Smooth muscle cell of the brain vasculature (primary cell): ENCODE results near the gene SLC41A3.

Experiments used
- DNase-seq: peaks from one replicate; pipeline ENCODE4 v3.0.0-alpha.2; 2012; ENCODE audit warnings: low read depth, low spot score

The SLC41A3 gene

GRCh38 chr3:126026761-126027160 is 57.2 kb downstream of the SLC41A3 start:
- no peak for DNase-seq

- DNase-seq = no peak
Measured at GRCh38 chr3:126026277-126026751, 57.6 kb downstream of the SLC41A3 start.

- DNase-seq = no peak
Measured at GRCh38 chr3:126025862-126026261, 58.1 kb downstream of the SLC41A3 start.

- DNase-seq = no peak
Measured at GRCh38 chr3:126025116-126025729, 58.7 kb downstream of the SLC41A3 start.

- no peak for DNase-seq
Measured at GRCh38 chr3:126024049-126024854, 59.7 kb downstream of the SLC41A3 start.

- no peak for DNase-seq
Measured at GRCh38 chr3:126023390-126023789, 60.5 kb downstream of the SLC41A3 start.

- DNase-seq = no peak
Measured at GRCh38 chr3:126022741-126023359, 61.1 kb downstream of the SLC41A3 start.

- no peak for DNase-seq
Measured at GRCh38 chr3:126021702-126022101, 62.2 kb downstream of the SLC41A3 start.

GRCh38 chr3:126021224-126021623 is 62.7 kb downstream of the SLC41A3 start:
- DNase-seq = no peak

- DNase-seq = no peak
Measured at GRCh38 chr3:126019683-126020082, 64.2 kb downstream of the SLC41A3 start.

GRCh38 chr3:126018995-126019394 is 64.9 kb downstream of the SLC41A3 start:
- no peak for DNase-seq

GRCh38 chr3:126018545-126018944 is 65.4 kb downstream of the SLC41A3 start:
- DNase-seq = no peak

- no peak for DNase-seq
Measured at GRCh38 chr3:126017362-126017761, 66.6 kb downstream of the SLC41A3 start.

- no peak for DNase-seq
Measured at GRCh38 chr3:126016616-126017015, 67.3 kb downstream of the SLC41A3 start.

GRCh38 chr3:126015075-126015474 is 68.8 kb downstream of the SLC41A3 start:
- no peak for DNase-seq

GRCh38 chr3:126014252-126014651 is 69.7 kb downstream of the SLC41A3 start:
- no peak for DNase-seq

- DNase-seq = peak; percentile 36
Measured at GRCh38 chr3:126013751-126014156, 70.2 kb downstream of the SLC41A3 start.

GRCh38 chr3:126009181-126009580 is 74.7 kb downstream of the SLC41A3 start:
- DNase-seq = no peak

- no peak for DNase-seq
Measured at GRCh38 chr3:126008219-126008618, 75.7 kb downstream of the SLC41A3 start.

- no peak for DNase-seq
Measured at GRCh38 chr3:126005951-126006350, 78.0 kb downstream of the SLC41A3 start.

GRCh38 chr3:126004692-126005091 is 79.2 kb downstream of the SLC41A3 start:
- no peak for DNase-seq

GRCh38 chr3:126004217-126004616 is 79.7 kb downstream of the SLC41A3 start:
- no peak for DNase-seq
